Measurements from ENCODE around the gene SIGLEC5. TPM values are rescaled to one million over a fixed set of nuclear protein-coding genes. Genes with fewer than 3 reads are reported as not detected.
A peak's percentile ranks its signal among the peaks of the same experiment; 100 is the strongest.

The SIGLEC5 gene
- total and polyA plus RNA-seq, 2 of the 13 experiments (the other 11 are each of a cell fraction or from before 2014, with no cell fraction given), result not detected

DNA sequence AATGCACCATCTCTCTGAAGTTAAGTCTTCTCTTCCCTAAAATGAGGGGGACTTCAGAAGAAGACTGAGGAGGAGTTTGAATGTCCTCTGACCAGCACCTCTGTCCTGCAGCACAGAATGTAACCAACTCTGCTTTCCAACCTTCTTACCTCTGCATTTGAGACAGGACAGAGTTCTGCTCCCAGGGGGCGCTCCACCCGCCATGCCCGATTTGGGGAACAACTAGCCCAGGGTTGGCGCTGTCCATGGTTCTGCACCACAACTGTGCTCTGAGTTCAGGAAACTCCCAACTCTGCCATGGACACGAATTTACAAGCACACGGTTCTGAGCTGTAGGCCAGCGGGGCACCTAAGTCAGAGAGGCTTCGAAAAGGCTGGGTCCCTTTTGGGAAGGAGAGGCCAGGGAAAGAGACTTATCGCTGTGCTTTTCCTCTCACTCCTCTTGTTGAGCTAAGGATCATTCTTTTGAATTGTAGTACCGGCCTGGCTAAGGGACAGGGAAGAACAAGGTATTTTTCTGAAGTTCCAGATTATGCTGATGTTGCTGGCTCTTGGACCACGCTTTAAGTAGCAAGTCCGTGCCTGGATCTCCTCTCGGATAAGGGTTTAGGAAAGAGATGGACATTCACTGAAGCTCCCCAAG is 22.2 kb downstream of the SIGLEC5 start (continued):
- no peak for TF ChIP-seq ARID3A (IDR thresholded peaks at IDR 0.05; ENCODE audit: low read depth, low read length)
- TF ChIP-seq SCMH1 (CRISPR knock-in tag; IDR thresholded peaks at IDR 0.05; ENCODE audit: borderline replicate concordance), result no peak
- no peak for TF ChIP-seq ZKSCAN5 (CRISPR knock-in tag; IDR thresholded peaks at IDR 0.05)
- no peak for TF ChIP-seq ZNF337 (CRISPR knock-in tag; IDR thresholded peaks at IDR 0.05; ENCODE audit: borderline replicate concordance, low read depth)
- TF ChIP-seq ZNF274 (CRISPR knock-in tag; IDR thresholded peaks at IDR 0.05), result peak; percentile 81; the same call in 1 of the 2 replicates
- peak; percentile 74 for TF ChIP-seq KMT2B (CRISPR knock-in tag; IDR thresholded peaks at IDR 0.05)
- TF ChIP-seq NFE2L2 (IDR thresholded peaks at IDR 0.05; ENCODE audit: low read length), result no peak
- TF ChIP-seq ZNF251 (CRISPR knock-in tag; IDR thresholded peaks at IDR 0.05), result 0 out of 2 replicates have a peak, but pooled peaks have one; percentile 24
- TF ChIP-seq, protein P1, sequence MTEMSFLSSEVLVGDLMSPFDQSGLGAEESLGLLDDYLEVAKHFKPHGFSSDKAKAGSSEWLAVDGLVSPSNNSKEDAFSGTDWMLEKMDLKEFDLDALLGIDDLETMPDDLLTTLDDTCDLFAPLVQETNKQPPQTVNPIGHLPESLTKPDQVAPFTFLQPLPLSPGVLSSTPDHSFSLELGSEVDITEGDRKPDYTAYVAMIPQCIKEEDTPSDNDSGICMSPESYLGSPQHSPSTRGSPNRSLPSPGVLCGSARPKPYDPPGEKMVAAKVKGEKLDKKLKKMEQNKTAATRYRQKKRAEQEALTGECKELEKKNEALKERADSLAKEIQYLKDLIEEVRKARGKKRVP (CRISPR knock-in tag; IDR thresholded peaks at IDR 0.05), result peak in 1 of 2 experiments; percentile 52; a peak in 1 of 4 replicates
- peak; percentile 77; the same call in 1 of the 2 replicates for TF ChIP-seq ZSCAN25 (CRISPR knock-in tag; IDR thresholded peaks at IDR 0.05)
- TF ChIP-seq HOXD1 (CRISPR knock-in tag; IDR thresholded peaks at IDR 0.05), result 0 out of 2 replicates have a peak, but pooled peaks have one; percentile 57
- TF ChIP-seq ZNF501 (CRISPR knock-in tag; IDR thresholded peaks at IDR 0.05), result no peak
- TF ChIP-seq, protein P2, sequence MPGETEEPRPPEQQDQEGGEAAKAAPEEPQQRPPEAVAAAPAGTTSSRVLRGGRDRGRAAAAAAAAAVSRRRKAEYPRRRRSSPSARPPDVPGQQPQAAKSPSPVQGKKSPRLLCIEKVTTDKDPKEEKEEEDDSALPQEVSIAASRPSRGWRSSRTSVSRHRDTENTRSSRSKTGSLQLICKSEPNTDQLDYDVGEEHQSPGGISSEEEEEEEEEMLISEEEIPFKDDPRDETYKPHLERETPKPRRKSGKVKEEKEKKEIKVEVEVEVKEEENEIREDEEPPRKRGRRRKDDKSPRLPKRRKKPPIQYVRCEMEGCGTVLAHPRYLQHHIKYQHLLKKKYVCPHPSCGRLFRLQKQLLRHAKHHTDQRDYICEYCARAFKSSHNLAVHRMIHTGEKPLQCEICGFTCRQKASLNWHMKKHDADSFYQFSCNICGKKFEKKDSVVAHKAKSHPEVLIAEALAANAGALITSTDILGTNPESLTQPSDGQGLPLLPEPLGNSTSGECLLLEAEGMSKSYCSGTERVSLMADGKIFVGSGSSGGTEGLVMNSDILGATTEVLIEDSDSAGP (CRISPR knock-in tag; IDR thresholded peaks at IDR 0.05; ENCODE audit: borderline replicate concordance), result peak; percentile 59; the same call in 1 of the 2 replicates
- TF ChIP-seq POLR2AphosphoS2 (IDR thresholded peaks at IDR 0.05; ENCODE audit: low read depth, low read length), result no peak
- TF ChIP-seq, protein P3, sequence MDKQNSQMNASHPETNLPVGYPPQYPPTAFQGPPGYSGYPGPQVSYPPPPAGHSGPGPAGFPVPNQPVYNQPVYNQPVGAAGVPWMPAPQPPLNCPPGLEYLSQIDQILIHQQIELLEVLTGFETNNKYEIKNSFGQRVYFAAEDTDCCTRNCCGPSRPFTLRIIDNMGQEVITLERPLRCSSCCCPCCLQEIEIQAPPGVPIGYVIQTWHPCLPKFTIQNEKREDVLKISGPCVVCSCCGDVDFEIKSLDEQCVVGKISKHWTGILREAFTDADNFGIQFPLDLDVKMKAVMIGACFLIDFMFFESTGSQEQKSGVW (CRISPR knock-in tag; IDR thresholded peaks at IDR 0.05; ENCODE audit: borderline replicate concordance), result no peak
- TF ChIP-seq KAT8 (CRISPR knock-in tag; IDR thresholded peaks at IDR 0.05), result peak; percentile 74
- no peak for TF ChIP-seq RCOR2 (CRISPR knock-in tag; IDR thresholded peaks at IDR 0.05)
- no peak for TF ChIP-seq PCBP1 (IDR thresholded peaks at IDR 0.05; ENCODE audit: borderline replicate concordance, low read depth, low read length)
- TF ChIP-seq ZNF225 (CRISPR knock-in tag; IDR thresholded peaks at IDR 0.05), result no peak; the same call in 1 of the 2 replicates
- TF ChIP-seq PBX2 (CRISPR knock-in tag; IDR thresholded peaks at IDR 0.05), result no peak
- TF ChIP-seq ZNF496 (CRISPR knock-in tag; IDR thresholded peaks at IDR 0.05; ENCODE audit: insufficient replicate concordance), result no peak
- peak; percentile 78; the same call in 1 of the 2 replicates for TF ChIP-seq ARNT2 (CRISPR knock-in tag; IDR thresholded peaks at IDR 0.05; ENCODE audit: low read depth)
- TF ChIP-seq NCOA5 (CRISPR knock-in tag; IDR thresholded peaks at IDR 0.05), result no peak
- peak; percentile 88 for TF ChIP-seq ZFP36L1 (CRISPR knock-in tag; IDR thresholded peaks at IDR 0.05)
